ENCODE data around the gene COLEC12.
A peak's percentile ranks its signal among the peaks of the same experiment; 100 is the strongest.
"Not testable (repeated sequence)": the region's sequence is repeated elsewhere in the genome, so short reads cannot be mapped to it uniquely, and the experiment has no call there.

The COLEC12 gene

GRCh38 chr18:407191-407590, 93.3 kb downstream of the COLEC12 start:
- DNase-seq: no peak

GRCh38 chr18:406677-407076, 93.8 kb downstream of the COLEC12 start:
- no peak for DNase-seq

- not testable (repeated sequence) for DNase-seq
Measured at GRCh38 chr18:405006-405405, 95.5 kb downstream of the COLEC12 start.

GRCh38 chr18:404061-404636, 96.4 kb downstream of the COLEC12 start:
- DNase-seq: no peak

- no peak for DNase-seq
Measured at GRCh38 chr18:402129-402528, 98.4 kb downstream of the COLEC12 start.

- DNase-seq: no peak
Measured at GRCh38 chr18:400456-400855, 100.0 kb downstream of the COLEC12 start.

GRCh38 chr18:399631-400135, 100.8 kb downstream of the COLEC12 start:
- DNase-seq: no peak

- no peak for DNase-seq
Measured at GRCh38 chr18:398935-399630, 101.4 kb downstream of the COLEC12 start.

- DNase-seq: no peak
Measured at GRCh38 chr18:396556-396955, 103.9 kb downstream of the COLEC12 start.

- DNase-seq: no peak
Measured at GRCh38 chr18:396251-396555, 104.3 kb downstream of the COLEC12 start.

- no peak for DNase-seq
Measured at GRCh38 chr18:395456-396250, 104.8 kb downstream of the COLEC12 start.

GRCh38 chr18:394987-395362, 105.5 kb downstream of the COLEC12 start:
- no peak for DNase-seq

- no peak for DNase-seq
Measured at GRCh38 chr18:394262-394986, 106.1 kb downstream of the COLEC12 start.

- no peak for DNase-seq
Measured at GRCh38 chr18:393574-393957, 106.9 kb downstream of the COLEC12 start.

- no peak for DNase-seq
Measured at GRCh38 chr18:392928-393573, 107.5 kb downstream of the COLEC12 start.

- no peak for DNase-seq
Measured at GRCh38 chr18:390741-391478, 109.6 kb downstream of the COLEC12 start.

- DNase-seq: peak in 1 of 5 experiments; percentile 31
Measured at GRCh38 chr18:389658-390357, 110.7 kb downstream of the COLEC12 start.

- no peak for DNase-seq
Measured at GRCh38 chr18:388200-388599, 112.3 kb downstream of the COLEC12 start.

GRCh38 chr18:386994-387393, 113.5 kb downstream of the COLEC12 start:
- no peak for DNase-seq

- no peak for DNase-seq
Measured at GRCh38 chr18:384897-385296, 115.6 kb downstream of the COLEC12 start.

GRCh38 chr18:383135-383534, 117.4 kb downstream of the COLEC12 start:
- no peak for DNase-seq

All from T-helper 2 cell (primary cell).